K562 treated with DMSO at 1 percent for 48 hours (cell line): ENCODE measurements around the gene KLF8. TPM values are rescaled to one million over a fixed set of nuclear protein-coding genes. Genes with fewer than 3 reads are reported as not detected.

Experiments used
- total RNA-seq: library from RNA; unstranded; fragments of 300-600 nt; gene quantifications from 2 replicates; pipeline ENCODE4 v1.2.3, GENCODE V29; 2022; ENCODE audit warnings: low replicate concordance; ENCODE audit errors: extremely low read depth

The KLF8 gene
- total RNA-seq, result not detected in 2 replicates

GRCh38 chrX:56232221-56233082 lies at the start of gene KLF8:
KLF8 (plus strand) TSS chrX:56232356; CDS start chrX:56233335, 979 bp downstream.

